GM03348 (cell line): ENCODE measurements around the gene S100A6.

Experiments
- DNase-seq: peaks from one replicate; pipeline ENCODE4 v3.0.0; 2012; ENCODE audit warnings: low spot score

The S100A6 gene

GRCh38 chr1:153545067-153546055 is 9.6 kb upstream of the S100A6 start, which contains the start of gene S100A4:
Gene S100A4, minus strand, starts transcription at chr1:153545806. Its CDS starts 1,012 bp downstream, at chr1:153544794.
- peak; percentile 92 for DNase-seq

GRCh38 chr1:153544453-153545066 is 8.8 kb upstream of the S100A6 start:
- DNase-seq = no peak

- DNase-seq = peak; percentile 24
These were observed 7.9 kb upstream of the S100A6 start for GRCh38 chr1:153543736-153544135.

GRCh38 chr1:153542956-153543711 is 7.3 kb upstream of the S100A6 start:
- peak; percentile 24 for DNase-seq

- no peak for DNase-seq
These were observed 6.1 kb upstream of the S100A6 start for GRCh38 chr1:153541641-153542590.

- peak; percentile 63 for DNase-seq
These were observed 4.9 kb upstream of the S100A6 start, which contains the start of gene S100A5 for GRCh38 chr1:153540394-153541361. Gene S100A5, minus strand, starts transcription at chr1:153540934. Its CDS starts 743 bp downstream, at chr1:153540191.

GRCh38 chr1:153539395-153540093 is 3.8 kb upstream of the S100A6 start:
- DNase-seq = no peak

GRCh38 chr1:153538315-153538821 is 2.6 kb upstream of the S100A6 start:
- peak; percentile 47 for DNase-seq

GRCh38 chr1:153537376-153537730 is 1.6 kb upstream of the S100A6 start:
- no peak for DNase-seq

- no peak for DNase-seq
These were observed 1.0 kb upstream of the S100A6 start for GRCh38 chr1:153536671-153537375.

GRCh38 chr1:153536012-153536670 is 350 bp upstream of the S100A6 start:
- DNase-seq = peak; percentile 93

- DNase-seq = no peak
These were observed 908 bp downstream of the S100A6 start for GRCh38 chr1:153534925-153535241.

GRCh38 chr1:153534226-153534924 is 1.4 kb downstream of the S100A6 start:
- peak; percentile 37 for DNase-seq

GRCh38 chr1:153533689-153534201 is 2.0 kb downstream of the S100A6 start:
- peak; percentile 89 for DNase-seq

- DNase-seq = peak; percentile 93
These were observed 2.8 kb downstream of the S100A6 start for GRCh38 chr1:153532769-153533599.

- DNase-seq = no peak
These were observed 3.6 kb downstream of the S100A6 start for GRCh38 chr1:153532181-153532580.
